Heart right ventricle (tissue), 16 donors: ENCODE measurements around the gene ATG9B. TPM values are rescaled to one million over a fixed set of nuclear protein-coding genes. Genes with fewer than 3 reads are reported as not detected.

Experiments used
- ATAC-seq, 8 donors: fragments of 200-7000 bp; cut with Tn5 transposase; one replicate each; pipeline ENCODE4 v1.9.1; 2020; ENCODE audit warnings: mild to moderate bottlenecking in 8 of 8, moderate library complexity in 8 of 8, moderate number of reproducible peaks in 1 of 8
- DNase-seq, 2 donors: peaks; one replicate each; pipeline ENCODE4 v3.0.0-alpha.2; 2020
- H3K27ac ChIP-seq, 10 donors: fragments of 200-600 bp; sonication (generic) in 2 of 10; one replicate each; pipeline versions ENCODE4 v1.5.0 to v1.8.0; 2020 to 2022; ENCODE audit warnings: mild to moderate bottlenecking in 3 of 10
- H3K27me3 ChIP-seq, 7 donors: fragments of 200-600 bp; one replicate each; pipeline ENCODE4 v1.8.0; 2021 to 2022; ENCODE audit warnings: mild to moderate bottlenecking in 2 of 7
- H3K36me3 ChIP-seq, 9 donors: fragments of 200-600 bp; sonication (generic) in 1 of 9; one replicate each; pipeline versions ENCODE4 v1.5.0 to v1.8.0; 2020 to 2022; ENCODE audit warnings: mild to moderate bottlenecking in 2 of 9
- H3K4me1 ChIP-seq, 9 donors: fragments of 200-600 bp; sonication (generic) in 1 of 9; one replicate each; pipeline versions ENCODE4 v1.5.0 to v1.8.0; 2020 to 2022; ENCODE audit warnings: mild to moderate bottlenecking in 4 of 9
- H3K4me3 ChIP-seq, 10 donors: fragments of 200-600 bp; sonication (generic) in 2 of 10; one replicate each; pipeline versions ENCODE4 v1.5.0 to v1.8.0; 2020 to 2022; ENCODE audit warnings: mild to moderate bottlenecking in 7 of 10, moderate library complexity in 2 of 10
- H3K9me3 ChIP-seq, 11 donors: fragments of 200-600 bp in 10 of 11; sonication (generic) in 2 of 11; one replicate each; pipeline versions ENCODE4 v1.5.0 to v1.8.0; 2013 to 2022; ENCODE audit warnings: mild to moderate bottlenecking in 2 of 11, control low read depth in 1 of 11, moderate library complexity in 1 of 11
- WGBS, 2 donors: extraction: QIAGEN DNeasy Blood & Tissue Kit; methylation state at CpG; one replicate each; pipeline ENCODE4 v1.1.7; 2013; ENCODE audit warnings: inconsistent platforms in 1 of 2; 5-methylcytosine and 5-hydroxymethylcytosine counted together
- intact Hi-C, 10 donors: fragments of 100-400 bp; cut with DNase I; formaldehyde crosslinking; loops; one replicate each; pipeline versions ENCODE4 v1.11.1 to v1.14.2; 2022
- polyA plus RNA-seq, 2 donors: library from polyadenylated mRNA; stranded (reverse); fragments of 200-250 nt; gene quantifications; one replicate each; pipeline ENCODE4 v1.2.3, GENCODE V29; 2013
- total RNA-seq, 10 donors: library from RNA; stranded (reverse); fragmentation: NEBNext Ultra II Directional in 3 of 10; extraction: Animal tissue kit (Norgen Biotek cat#: 25700) in 3 of 10; gene quantifications; one replicate each; pipeline versions ENCODE4 v1.2.1 to v1.2.4, GENCODE V29; 2021 to 2023
- TF ChIP-seq, protein P1 (sequence below), 9 donors: fragments of 200-600 bp; sonication (generic) in 2 of 9; IDR thresholded peaks; one replicate each; pipeline versions ENCODE4 v1.5.0 to v1.8.0; 2021 to 2022; ENCODE audit warnings: antibody characterized with exemption in 9 of 9, mild to moderate bottlenecking in 5 of 9, moderate library complexity in 1 of 9
- donor health status: Arrhythmogenic right ventricular cardiomyopathy.
- donor health status: ischemic (EF 13 %, LVEDD 7.1; RV severe dilation, severe dysfunction).
- donor health status: healthy with polysubstance abuse.
- donor health status: DM: no; HTN: yes; CAD: no.
- donor health status: DM: no; HTN: no; CAD: no.
- donor health status: ischemic (EF 25% LVEDD 6.9; RV normal size, moderate dysfunction).
- donor health status: ischemic (EF 25% LVEDD 5.7; RV mildly dilated, moderate dysfunction).
- donor health status: healthy.
- donor health status: DM: yes; HTN: yes; CAD: no.
- donor health status: Ischemic cardiomyopathy.
- donor health status: ischemic (EF 35%, LVEDD 5.7; RV mildly dilated, moderate dysfunction).
- donor health status: nonischemic (EF 11% LVEDD 7.7; RV severe dilation, severe dysfunction).
- donor health status: DM: yes; HTN: yes; CAD: no.
- donor health status: PGD.
- donor health status: ischemic (EF 29% LVEDD 5.4; RV normal size, mild dysfunction).
- donor health status: nonischemic (EF 23%, LVEDD 6.1; RV moderate dilation, normal function).

ATG9B gene
- total and polyA plus RNA-seq, 12 donors: 0.09 to 0.59 (median 0.39) TPM; not detected in 7

DNA sequence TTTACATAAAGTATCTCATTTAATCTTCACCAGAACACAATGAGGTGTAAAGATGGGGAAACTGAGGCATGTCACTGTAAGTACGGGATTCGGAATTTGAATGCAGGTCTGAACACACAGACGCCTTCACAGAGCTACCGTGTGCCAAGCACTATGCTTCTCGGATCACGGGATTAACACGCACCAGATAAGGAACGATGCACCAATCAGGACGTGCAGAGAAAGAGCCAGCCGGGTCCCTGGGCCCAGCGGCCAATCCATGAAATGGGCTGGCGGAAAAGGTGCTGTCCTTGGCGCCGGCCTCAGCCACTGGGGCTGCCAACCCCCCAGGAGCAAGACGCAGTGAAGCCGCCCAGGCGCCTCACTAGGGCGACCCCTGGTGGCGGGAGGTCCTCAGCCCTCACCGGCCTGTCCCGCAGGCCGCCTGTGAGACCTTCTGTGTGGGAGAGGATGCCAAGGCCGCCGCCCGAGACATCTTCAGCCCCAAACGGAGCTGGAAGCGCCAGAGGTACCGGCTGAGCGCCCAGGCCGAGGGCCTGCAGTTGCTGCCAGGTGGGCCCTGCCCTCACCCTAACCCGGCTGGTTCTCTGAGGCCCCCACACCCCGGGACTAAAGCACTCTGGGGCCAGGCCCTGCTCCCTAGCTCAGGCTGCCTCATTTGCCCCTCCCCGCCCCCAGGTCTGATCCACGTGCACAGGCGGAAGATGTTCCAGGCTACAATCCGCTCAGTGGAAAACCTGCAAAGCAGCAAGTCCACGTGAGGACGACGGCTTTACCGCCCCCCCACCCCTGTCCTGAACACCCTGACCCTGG lies 15.6 kb downstream of the ATG9B start:
- Histone ChIP-seq H3K4me3 (peak overlapping the region in 7 of 10 donors; percentile 10 to 42 (median 38)), H3K9me3 (no peaks in the 10 kb centered on the region), H3K4me1 (peaks cover 10 to 76% (median 56%) of the 10 kb centered on the region in 9 donors), H3K27ac (peak overlapping the region in 8 of 10 donors; percentile 7 to 66 (median 47)), H3K27me3 (peaks cover 0 to 13% (median 0%) of the 10 kb centered on the region in 7 donors), H3K36me3 (peaks cover 0 to 40% (median 0%) of the 10 kb centered on the region in 9 donors)
- TF ChIP-seq, protein P1, sequence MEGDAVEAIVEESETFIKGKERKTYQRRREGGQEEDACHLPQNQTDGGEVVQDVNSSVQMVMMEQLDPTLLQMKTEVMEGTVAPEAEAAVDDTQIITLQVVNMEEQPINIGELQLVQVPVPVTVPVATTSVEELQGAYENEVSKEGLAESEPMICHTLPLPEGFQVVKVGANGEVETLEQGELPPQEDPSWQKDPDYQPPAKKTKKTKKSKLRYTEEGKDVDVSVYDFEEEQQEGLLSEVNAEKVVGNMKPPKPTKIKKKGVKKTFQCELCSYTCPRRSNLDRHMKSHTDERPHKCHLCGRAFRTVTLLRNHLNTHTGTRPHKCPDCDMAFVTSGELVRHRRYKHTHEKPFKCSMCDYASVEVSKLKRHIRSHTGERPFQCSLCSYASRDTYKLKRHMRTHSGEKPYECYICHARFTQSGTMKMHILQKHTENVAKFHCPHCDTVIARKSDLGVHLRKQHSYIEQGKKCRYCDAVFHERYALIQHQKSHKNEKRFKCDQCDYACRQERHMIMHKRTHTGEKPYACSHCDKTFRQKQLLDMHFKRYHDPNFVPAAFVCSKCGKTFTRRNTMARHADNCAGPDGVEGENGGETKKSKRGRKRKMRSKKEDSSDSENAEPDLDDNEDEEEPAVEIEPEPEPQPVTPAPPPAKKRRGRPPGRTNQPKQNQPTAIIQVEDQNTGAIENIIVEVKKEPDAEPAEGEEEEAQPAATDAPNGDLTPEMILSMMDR (IDR thresholded peaks at IDR 0.05): peak; percentile 60 to 89 (median 82)
- ATAC-seq (peak; percentile 51 to 79 (median 72)), DNase-seq (peak; percentile 72 to 88)
- 38 to 42% methylated on average over 40 of the region's 40 CpGs for WGBS, 2 donors
- intact Hi-C loops: loop anchor here in 1 of 10 donors (10.0 kb wide), 1 partner anchor 574 kb away; no protein-coding TSS in a partner anchor

DNA sequence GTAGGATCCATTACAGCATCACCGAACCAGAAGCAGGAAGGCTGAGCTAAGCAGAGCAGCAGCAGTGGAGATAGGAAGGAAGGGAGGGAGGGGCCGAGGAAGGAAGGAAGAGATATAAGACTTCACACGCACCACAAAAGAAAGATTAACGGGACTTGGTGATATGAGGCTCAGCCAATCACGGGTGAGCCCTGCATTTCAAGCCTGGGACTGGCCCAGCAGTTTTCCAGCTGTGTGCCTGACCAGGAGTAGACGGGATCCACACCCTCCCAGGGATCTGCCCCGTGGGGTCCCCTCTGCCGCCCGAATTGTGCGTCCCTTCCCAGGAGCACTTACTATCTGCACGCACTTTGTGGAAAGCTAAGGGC lies 16.2 kb downstream of the ATG9B start:
- H3K36me3 ChIP-seq: peaks cover 0 to 44% (median 0%) of the 10 kb centered on the region in 9 donors
- H3K27me3 ChIP-seq: peaks cover 0 to 7% (median 0%) of the 10 kb centered on the region in 7 donors
- ATAC-seq (peak in 7 of 8 donors; percentile 8 to 75 (median 57)), DNase-seq (peak in 1 of 2 donors; percentile 56)
- H3K4me1 ChIP-seq: peaks cover 10 to 71% (median 50%) of the 10 kb centered on the region in 9 donors
- 29 to 37% methylated on average over 11 of the region's 11 CpGs for WGBS, 2 donors
- intact Hi-C loops: loop anchor here in 1 of 10 donors (10.0 kb wide), 1 partner anchor 573 kb away; no protein-coding TSS in a partner anchor
- peak overlapping the region in 8 of 10 donors; percentile 7 to 66 (median 52) for H3K27ac ChIP-seq
- H3K9me3 ChIP-seq: no peaks in the 10 kb centered on the region
- TF ChIP-seq, protein P1 (IDR thresholded peaks at IDR 0.05): no peak
- peak overlapping the region in 7 of 10 donors; percentile 10 to 42 (median 38) for H3K4me3 ChIP-seq

DNA sequence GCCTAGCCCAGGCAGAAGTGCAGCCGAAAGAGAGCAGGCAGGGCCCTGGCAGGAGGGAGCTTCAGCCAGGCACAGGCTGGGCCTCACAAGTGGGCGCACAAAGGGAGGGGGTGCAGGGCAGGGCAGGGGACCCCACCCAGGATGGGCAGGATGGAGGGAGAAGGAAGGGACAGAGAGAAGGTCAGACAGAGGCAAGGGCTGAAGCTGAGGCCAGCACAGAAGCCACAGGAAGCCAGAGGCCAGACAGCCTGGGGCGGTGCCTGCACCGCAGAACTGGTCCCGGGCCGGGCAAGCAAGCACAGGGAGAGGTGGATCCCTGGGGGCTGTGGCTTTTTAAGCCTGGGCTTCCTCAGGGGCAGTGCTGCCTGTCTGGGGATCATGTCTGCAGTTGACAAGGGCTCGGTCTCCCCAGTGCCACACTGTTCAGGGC lies 16.8 kb downstream of the ATG9B start:
- peak; percentile 34 to 73 (median 60) for ATAC-seq
- intact Hi-C loops: loop anchor here in 1 of 10 donors (10.0 kb wide), 1 partner anchor 573 kb away; no protein-coding TSS in a partner anchor
- Histone ChIP-seq H3K27me3 (peaks cover 0 to 3% (median 0%) of the 10 kb centered on the region in 7 donors), H3K9me3 (no peaks in the 10 kb centered on the region), H3K4me3 (peak overlapping the region in 2 of 10 donors; percentile 0 to 17), H3K36me3 (peaks cover 0 to 46% (median 0%) of the 10 kb centered on the region in 9 donors), H3K4me1 (peaks cover 10 to 64% (median 45%) of the 10 kb centered on the region in 9 donors), H3K27ac (peak overlapping the region; percentile 18 to 68 (median 56))
- peak in 1 of 2 donors; percentile 43 for DNase-seq
- WGBS, 2 donors: 55 to 70% methylated on average over 7 of the region's 7 CpGs
- TF ChIP-seq, protein P1 (IDR thresholded peaks at IDR 0.05): no peak

DNA sequence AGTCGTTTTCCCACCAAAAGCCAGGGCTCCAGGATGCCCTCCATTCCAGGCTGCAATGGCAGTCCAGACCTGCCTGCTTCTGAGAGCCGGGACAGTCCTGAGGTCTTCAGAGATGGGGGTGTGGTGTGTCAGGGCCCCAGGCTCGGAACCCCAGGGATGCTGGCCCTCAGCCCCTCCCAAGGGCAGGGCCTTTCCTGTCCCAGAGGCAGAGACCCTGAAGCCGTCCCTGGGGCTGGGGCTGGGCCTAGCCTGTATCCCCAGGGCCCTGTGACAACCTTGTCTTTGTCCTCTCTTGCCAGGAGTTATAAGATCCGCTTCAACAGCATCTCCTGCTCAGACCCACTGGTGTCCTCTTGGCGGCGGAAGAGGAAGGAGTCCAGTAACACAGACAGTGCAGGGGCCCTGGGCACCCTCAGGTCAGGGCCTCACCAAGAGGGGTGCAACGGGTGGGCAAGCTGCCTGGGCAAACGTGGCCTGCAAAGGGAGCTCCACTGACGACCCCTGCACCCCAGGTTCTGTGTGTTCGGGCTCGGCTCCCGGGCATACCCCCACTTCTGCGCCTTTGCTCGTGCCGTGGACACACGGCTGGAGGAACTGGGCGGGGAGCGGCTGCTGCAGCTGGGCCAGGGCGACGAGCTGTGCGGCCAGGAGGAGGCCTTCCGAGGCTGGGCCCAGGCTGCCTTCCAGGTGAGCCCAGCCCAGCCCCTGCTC lies 17.5 kb downstream of the ATG9B start:
- Histone ChIP-seq H3K27me3 (peaks cover 0 to 3% (median 0%) of the 10 kb centered on the region in 7 donors), H3K36me3 (peaks cover 0 to 48% (median 0%) of the 10 kb centered on the region in 9 donors), H3K4me1 (peaks cover 10 to 57% (median 42%) of the 10 kb centered on the region in 9 donors), H3K4me3 (peak overlapping the region in 1 of 10 donors; percentile 17), H3K9me3 (no peaks in the 10 kb centered on the region), H3K27ac (peak overlapping the region in 9 of 10 donors; percentile 18 to 68 (median 55))
- WGBS, 2 donors: 76 to 79% methylated on average over 23 of the region's 23 CpGs
- DNase-seq: no peak
- intact Hi-C loops: loop anchor here in 1 of 10 donors (10.0 kb wide), 1 partner anchor 572 kb away; no protein-coding TSS in a partner anchor
- TF ChIP-seq, protein P1 (IDR thresholded peaks at IDR 0.05): no peak
- no peak for ATAC-seq
